ENCODE measurements around the gene UBE2D2.
"Not testable (repeated sequence)": the region's sequence is repeated elsewhere in the genome, so short reads cannot be mapped to it uniquely, and the experiment has no call there.

UBE2D2 gene

DNA sequence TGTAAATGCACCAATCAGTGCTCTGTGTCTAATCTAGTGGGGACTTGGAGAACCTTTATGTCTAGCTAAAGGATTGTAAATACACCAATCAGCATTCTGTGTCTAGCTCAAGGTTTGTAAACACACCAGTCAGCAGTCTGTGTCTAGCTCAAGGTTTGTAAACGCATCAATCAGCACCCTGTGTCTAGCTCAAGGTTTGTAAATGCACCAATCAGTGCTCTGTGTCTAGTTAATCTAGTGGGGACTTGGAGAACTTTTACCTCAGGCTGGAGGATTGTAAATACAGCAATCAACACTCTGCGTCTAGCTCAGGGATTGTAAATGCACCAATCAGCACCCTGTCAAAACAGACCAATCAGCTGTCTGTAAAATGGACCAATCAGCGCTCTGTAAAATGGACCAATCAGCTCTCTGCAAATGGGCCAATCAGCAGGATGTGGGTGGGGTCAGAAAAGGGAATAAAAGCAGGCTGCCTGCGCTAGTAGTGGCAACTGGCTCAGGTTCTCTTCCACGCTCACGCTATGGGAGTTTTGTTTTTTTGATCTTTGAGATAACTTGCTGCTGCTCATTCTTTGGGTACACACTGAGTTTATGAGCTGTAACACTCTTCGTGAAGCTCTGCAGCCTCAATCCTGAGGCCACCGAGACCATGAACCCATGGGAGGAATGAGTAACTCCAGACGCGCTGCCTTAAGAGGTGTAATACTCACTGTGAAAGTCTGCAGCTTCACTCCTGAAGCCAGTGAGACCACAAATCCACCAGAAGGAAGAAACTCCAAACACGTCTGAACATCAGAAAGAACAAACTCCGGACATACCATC, 10.9 kb upstream of the UBE2D2 start:
- H3K4me1 ChIP-seq (ENCODE audit: insufficient read depth, low read length); H3K27me3 ChIP-seq (ENCODE audit: insufficient read depth, low read length): not testable (repeated sequence)
- WGBS, result 96% methylated on average over 12 of the region's 12 CpGs

DNA sequence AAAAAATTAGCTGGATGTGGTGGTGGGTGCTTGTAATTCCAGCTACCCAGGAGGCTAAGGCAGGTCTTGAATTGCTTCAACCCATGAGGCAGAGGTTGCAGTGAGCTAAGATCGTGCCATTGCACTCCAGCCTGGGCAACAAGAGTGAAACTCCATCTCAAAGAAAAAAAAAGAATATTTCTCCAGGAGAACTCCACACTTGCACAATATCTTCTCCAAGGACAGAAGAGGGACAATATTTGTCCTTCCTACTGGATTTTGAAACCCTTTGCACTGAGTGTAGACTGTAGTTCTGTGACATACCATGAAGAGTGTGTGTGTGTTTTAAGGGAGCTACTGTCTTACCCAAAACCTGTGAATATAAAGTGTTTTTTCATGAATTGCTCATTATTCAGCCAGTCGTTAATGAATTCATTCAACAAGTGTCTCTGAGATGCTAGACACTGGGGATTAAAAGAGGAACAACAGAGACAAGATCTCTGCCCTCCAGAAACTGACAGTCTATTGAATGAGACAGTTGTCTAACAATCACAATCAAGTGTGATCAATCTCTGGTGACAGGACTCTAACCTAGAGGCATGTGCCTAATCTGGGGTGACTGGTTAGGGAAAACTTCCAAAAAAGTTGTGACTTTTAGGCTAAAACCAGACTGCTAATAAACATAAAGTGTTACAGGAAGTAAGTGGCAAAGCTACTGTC, 9.8 kb upstream of the UBE2D2 start:
- H3K9ac ChIP-seq (ENCODE audit: low read depth, low read length), result no peak overlapping the region
- no peaks in the 10 kb centered on the region for H3K4me1 ChIP-seq (ENCODE audit: insufficient read depth, low read length)
- no peaks in the 10 kb centered on the region for H3K27me3 ChIP-seq (ENCODE audit: insufficient read depth, low read length)
- H3K36me3 ChIP-seq (ENCODE audit: insufficient read depth, low read length), result no peaks in the 10 kb centered on the region
- 91% methylated on average over 2 of the region's 2 CpGs for WGBS
- H3K4me3 ChIP-seq (ENCODE audit: low read length), result no peak overlapping the region
- no peak overlapping the region for H3K27ac ChIP-seq (ENCODE audit: low read depth, low read length)
- peaks cover 6% of the 10 kb centered on the region; the same call in 1 of the 2 replicates for H3K9me3 ChIP-seq (ENCODE audit: insufficient read depth, low read depth, low read length)

More for the DNA sequence above, 10.9 kb upstream of the UBE2D2 start:
- H3K4me3 ChIP-seq (ENCODE audit: low read length); H3K36me3 ChIP-seq (ENCODE audit: insufficient read depth, low read length); H3K27ac ChIP-seq (ENCODE audit: low read depth, low read length); H3K9ac ChIP-seq (ENCODE audit: low read depth, low read length); H3K9me3 ChIP-seq (ENCODE audit: insufficient read depth, low read depth, low read length): not testable (repeated sequence)

DNA sequence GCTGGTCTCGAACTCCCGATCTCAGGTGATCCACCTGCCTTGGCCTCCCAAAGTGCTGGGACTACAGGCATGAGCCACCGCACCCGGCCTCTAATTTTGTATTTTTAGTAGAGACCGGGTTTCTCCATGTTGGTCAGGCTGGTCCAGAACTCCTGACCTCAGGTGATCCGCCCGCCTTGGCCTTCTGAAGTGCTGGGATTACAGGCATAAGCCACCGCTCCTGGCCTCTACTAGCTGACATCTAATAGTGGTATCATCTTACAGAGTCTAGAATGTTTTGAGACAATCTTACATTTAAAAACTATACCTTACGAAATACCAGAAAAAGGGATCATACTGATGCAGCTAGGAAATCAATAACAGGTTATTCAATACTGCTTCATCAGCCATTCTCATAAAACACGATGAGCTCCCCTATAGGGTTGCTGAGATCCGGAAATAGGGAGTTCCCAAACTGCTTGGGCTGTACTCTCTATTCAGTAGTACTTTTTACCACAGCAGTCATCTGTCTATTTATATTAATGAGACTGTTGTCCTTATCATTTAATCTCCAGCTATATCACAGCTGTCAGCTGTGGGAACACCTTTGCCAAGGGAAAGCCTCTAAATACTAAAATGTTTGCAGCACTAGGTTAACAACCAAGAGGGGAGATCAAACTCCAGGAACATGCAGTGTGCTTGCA, 8.1 kb upstream of the UBE2D2 start:
- Histone ChIP-seq H3K9ac (ENCODE audit: low read depth, low read length) (no peak overlapping the region), H3K27ac (ENCODE audit: low read depth, low read length) (no peak overlapping the region), H3K9me3 (ENCODE audit: insufficient read depth, low read depth, low read length) (peaks cover 6% of the 10 kb centered on the region; the same call in 1 of the 2 replicates), H3K27me3 (ENCODE audit: insufficient read depth, low read length) (no peaks in the 10 kb centered on the region), H3K4me1 (ENCODE audit: insufficient read depth, low read length) (no peaks in the 10 kb centered on the region), H3K4me3 (ENCODE audit: low read length) (no peak overlapping the region), H3K36me3 (ENCODE audit: insufficient read depth, low read length) (no peaks in the 10 kb centered on the region)
- WGBS, result 95% methylated on average over 11 of the region's 11 CpGs

DNA sequence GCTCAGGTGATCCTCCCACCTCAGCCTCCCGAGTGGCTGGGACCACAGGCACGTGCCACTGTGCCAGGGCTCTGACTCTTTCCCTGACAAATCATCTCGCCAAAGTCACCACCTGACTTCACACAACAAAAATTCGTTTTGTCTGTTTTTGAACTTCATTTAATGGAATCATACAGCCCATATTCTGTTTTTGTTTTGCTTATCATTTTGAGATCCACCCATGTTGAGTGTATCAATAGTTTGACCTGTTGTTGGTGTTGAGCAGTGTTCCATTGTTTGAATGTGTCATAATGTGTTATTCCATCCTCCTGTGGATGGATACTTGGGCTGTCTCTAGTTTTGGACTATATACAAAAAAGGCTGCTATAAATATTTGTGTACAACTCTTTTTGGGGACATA, 6.9 kb upstream of the UBE2D2 start:
- Histone ChIP-seq H3K9me3 (ENCODE audit: insufficient read depth, low read depth, low read length) (no peaks in the 10 kb centered on the region), H3K4me1 (ENCODE audit: insufficient read depth, low read length) (no peaks in the 10 kb centered on the region), H3K27me3 (ENCODE audit: insufficient read depth, low read length) (no peaks in the 10 kb centered on the region), H3K4me3 (ENCODE audit: low read length) (no peak overlapping the region), H3K9ac (ENCODE audit: low read depth, low read length) (no peak overlapping the region), H3K27ac (ENCODE audit: low read depth, low read length) (no peak overlapping the region), H3K36me3 (ENCODE audit: insufficient read depth, low read length) (no peaks in the 10 kb centered on the region)
- 91% methylated on average over 4 of the region's 4 CpGs for WGBS

DNA sequence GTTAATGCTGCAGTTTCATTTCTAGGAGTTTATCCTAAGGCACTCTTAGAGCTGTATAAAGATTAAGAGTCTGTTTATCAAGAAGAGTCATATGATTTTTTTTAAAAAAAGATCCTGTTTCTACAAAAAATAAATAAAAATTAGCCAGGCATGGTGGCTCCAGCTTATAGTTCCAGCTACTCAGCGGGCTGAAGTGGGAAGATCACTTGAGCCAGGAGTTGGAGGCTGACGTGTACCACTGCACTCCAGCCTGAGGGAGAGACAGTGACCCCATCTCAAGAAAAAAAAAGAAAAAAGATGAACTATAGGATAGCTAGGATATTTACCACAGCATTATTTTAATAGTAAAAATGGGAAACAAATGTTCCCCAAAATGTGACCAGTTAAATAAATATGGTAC, 3.3 kb upstream of the UBE2D2 start:
- Histone ChIP-seq H3K36me3 (ENCODE audit: insufficient read depth, low read length) (peaks cover under 1% of the 10 kb centered on the region; the same call in 1 of the 2 replicates), H3K27me3 (ENCODE audit: insufficient read depth, low read length) (no peaks in the 10 kb centered on the region), H3K4me1 (ENCODE audit: insufficient read depth, low read length) (no peaks in the 10 kb centered on the region), H3K27ac (ENCODE audit: low read depth, low read length) (no peak overlapping the region), H3K4me3 (ENCODE audit: low read length) (no peak overlapping the region), H3K9me3 (ENCODE audit: insufficient read depth, low read depth, low read length) (no peaks in the 10 kb centered on the region), H3K9ac (ENCODE audit: low read depth, low read length) (no peak overlapping the region)
- WGBS, result 89% methylated on average over 2 of the region's 2 CpGs

DNA sequence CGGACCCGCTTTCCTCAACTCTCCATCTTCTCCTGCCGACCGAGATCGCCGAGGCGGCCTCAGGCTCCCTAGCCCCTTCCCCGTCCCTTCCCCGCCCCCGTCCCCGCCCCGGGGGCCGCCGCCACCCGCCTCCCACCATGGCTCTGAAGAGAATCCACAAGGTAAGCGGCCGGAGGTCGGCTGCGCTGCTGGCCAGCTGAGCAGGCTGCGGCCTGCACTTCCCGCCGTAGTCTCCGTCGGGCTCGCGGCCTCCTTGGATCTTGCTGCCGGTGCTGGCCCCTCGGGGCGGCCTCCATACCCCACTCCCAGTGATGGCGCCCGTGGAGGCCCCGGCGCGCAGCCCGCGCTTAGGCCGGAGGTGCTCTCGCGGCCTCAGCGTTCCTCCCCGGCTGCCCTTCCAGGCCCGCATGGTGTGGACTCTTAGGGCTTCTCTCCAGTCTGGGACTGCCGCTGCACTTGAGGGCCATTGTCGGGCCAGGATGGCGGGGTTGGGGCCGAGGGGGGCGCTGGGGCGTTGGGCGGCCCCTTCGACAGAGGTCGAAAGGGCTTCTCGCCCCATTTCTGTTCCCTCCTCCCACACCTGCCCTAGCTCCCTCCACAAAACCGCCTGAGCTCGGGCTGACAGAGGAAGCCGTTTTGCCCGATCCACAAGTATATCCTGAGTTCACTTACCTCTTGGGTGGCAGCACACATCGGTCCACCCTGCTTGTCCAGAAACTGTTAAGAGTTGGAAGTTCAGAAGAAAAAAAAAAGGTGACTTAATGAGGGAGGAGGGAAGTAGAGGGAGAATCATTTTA, 714 bp downstream of the UBE2D2 start:
- Histone ChIP-seq H3K27me3 (ENCODE audit: insufficient read depth, low read length) (no peaks in the 10 kb centered on the region), H3K9me3 (ENCODE audit: insufficient read depth, low read depth, low read length) (no peaks in the 10 kb centered on the region), H3K4me1 (ENCODE audit: insufficient read depth, low read length) (peaks cover 12% of the 10 kb centered on the region), H3K36me3 (ENCODE audit: insufficient read depth, low read length) (peaks cover 26% of the 10 kb centered on the region), H3K27ac (ENCODE audit: low read depth, low read length) (peak overlapping the region; percentile 95), H3K9ac (ENCODE audit: low read depth, low read length) (peak overlapping the region; percentile 89), H3K4me3 (ENCODE audit: low read length) (peak overlapping the region; percentile 90)
- under 1% methylated on average over 55 of the region's 57 CpGs for WGBS

DNA sequence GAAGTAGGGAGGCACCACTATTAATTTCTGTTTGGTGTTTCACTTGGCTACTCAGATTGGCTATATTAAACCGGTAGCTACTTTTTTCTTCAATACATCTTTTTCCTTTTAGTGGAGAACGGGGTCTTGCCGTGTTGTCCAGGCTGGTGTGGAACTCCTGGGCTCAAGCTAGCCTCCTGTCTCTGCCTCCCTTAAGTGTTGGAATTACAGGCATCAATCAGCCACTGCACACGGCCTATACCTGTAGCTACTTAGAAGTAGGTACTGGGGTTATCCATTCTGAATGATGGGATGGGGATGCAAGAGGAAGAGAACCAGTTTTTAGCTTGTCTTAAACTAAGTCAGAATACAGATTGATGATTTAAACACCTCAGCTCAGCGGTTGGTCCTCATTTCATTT, 1.7 kb downstream of the UBE2D2 start:
- Histone ChIP-seq H3K4me3 (ENCODE audit: low read length) (peak overlapping the region; percentile 90), H3K9ac (ENCODE audit: low read depth, low read length) (peak overlapping the region; percentile 89; the same call in 1 of the 2 replicates), H3K27ac (ENCODE audit: low read depth, low read length) (no peak overlapping the region), H3K36me3 (ENCODE audit: insufficient read depth, low read length) (peaks cover 31% of the 10 kb centered on the region), H3K9me3 (ENCODE audit: insufficient read depth, low read depth, low read length) (no peaks in the 10 kb centered on the region), H3K4me1 (ENCODE audit: insufficient read depth, low read length) (peaks cover 12% of the 10 kb centered on the region), H3K27me3 (ENCODE audit: insufficient read depth, low read length) (no peaks in the 10 kb centered on the region)
- 43% methylated on average over 5 of the region's 5 CpGs for WGBS

DNA sequence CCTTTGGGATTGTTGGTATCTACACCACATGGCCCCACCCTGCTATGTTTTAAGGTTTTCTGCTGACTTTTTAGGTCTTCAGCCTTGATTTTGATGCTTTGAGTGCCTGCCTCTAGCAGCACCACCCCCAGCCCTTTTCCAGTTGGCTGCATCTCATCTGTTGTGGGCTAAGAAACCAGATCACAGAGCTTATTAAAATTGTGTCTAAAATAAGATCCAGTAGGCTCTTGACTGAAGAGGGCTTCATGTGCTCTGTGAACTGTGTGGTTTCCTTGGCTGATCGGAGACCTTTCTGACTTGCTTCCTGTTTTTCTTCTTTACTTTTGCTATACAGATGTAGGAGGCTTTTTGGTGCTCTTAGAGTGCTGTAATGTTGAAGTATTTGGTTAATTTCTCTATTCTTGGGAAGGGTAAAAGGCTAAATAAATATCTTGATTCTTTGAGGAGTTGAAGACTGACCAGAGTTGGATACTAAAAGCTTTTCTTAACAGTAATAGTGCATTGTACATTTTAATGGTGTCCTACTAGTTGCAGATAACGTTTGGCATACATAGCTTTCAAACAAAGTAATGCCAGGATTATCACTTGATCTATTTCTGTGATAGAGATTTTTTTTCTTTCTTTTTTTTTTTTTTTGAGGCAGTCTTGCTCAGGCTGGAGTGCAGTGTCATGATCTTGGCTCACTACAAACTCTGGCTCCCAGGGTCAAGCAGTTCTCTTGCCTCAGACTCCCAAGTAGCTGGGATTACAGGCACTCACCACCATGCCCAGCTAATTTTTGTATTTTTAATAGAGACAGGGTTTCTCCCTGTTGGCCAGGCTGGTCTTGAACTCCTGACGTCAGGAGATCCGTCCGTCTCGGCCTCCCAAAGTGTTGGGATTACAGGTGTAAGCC, 4.5 kb downstream of the UBE2D2 start:
- no peaks in the 10 kb centered on the region for H3K27me3 ChIP-seq (ENCODE audit: insufficient read depth, low read length)
- 93% methylated on average over 5 of the region's 6 CpGs for WGBS
- H3K9ac ChIP-seq (ENCODE audit: low read depth, low read length), result no peak overlapping the region
- no peak overlapping the region for H3K4me3 ChIP-seq (ENCODE audit: low read length)
- H3K36me3 ChIP-seq (ENCODE audit: insufficient read depth, low read length), result peaks cover 49% of the 10 kb centered on the region
- no peaks in the 10 kb centered on the region for H3K9me3 ChIP-seq (ENCODE audit: insufficient read depth, low read depth, low read length)
- H3K27ac ChIP-seq (ENCODE audit: low read depth, low read length), result no peak overlapping the region
- peaks cover 12% of the 10 kb centered on the region for H3K4me1 ChIP-seq (ENCODE audit: insufficient read depth, low read length)

DNA sequence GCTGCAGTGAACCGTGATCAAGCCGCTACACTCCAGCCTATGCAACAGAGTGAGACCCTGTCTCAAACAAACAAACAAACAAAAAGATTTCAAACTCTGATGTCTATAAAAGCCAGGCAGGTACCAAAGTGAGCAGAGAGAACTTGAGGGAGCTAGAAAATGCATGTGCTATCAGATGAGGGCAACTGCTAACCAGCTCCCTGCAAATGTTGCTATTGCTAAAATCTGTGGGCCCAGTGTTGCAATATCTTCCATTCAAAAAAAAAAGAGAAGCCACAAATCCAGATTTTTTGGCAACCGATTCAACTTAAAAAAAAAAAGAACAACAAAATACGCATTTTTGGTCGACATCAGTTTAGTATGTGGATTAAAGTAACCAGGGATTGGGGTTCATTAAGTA, 5.5 kb downstream of the UBE2D2 start:
- no peaks in the 10 kb centered on the region for H3K9me3 ChIP-seq (ENCODE audit: insufficient read depth, low read depth, low read length)
- peaks cover 55% of the 10 kb centered on the region for H3K36me3 ChIP-seq (ENCODE audit: insufficient read depth, low read length)
- no peak overlapping the region for H3K27ac ChIP-seq (ENCODE audit: low read depth, low read length)
- no peak overlapping the region for H3K9ac ChIP-seq (ENCODE audit: low read depth, low read length)
- 93% methylated on average over 3 of the region's 5 CpGs for WGBS
- H3K27me3 ChIP-seq (ENCODE audit: insufficient read depth, low read length), result no peaks in the 10 kb centered on the region
- H3K4me3 ChIP-seq (ENCODE audit: low read length), result no peak overlapping the region
- H3K4me1 ChIP-seq (ENCODE audit: insufficient read depth, low read length), result peaks cover 12% of the 10 kb centered on the region
